Skeletal muscle satellite cell (primary cell): ENCODE measurements around the gene RCAN2.

ENCODE experiments used
- H3K27me3 ChIP-seq: 2 replicates; pipeline ENCODE4 v1.7.0; 2013; ENCODE audit warnings: low read length; ENCODE audit not compliant: control insufficient read depth, insufficient read depth
- H3K36me3 ChIP-seq: 2 replicates; pipeline ENCODE4 v1.7.0; 2013; ENCODE audit warnings: mild to moderate bottlenecking, control low read depth, low read length; ENCODE audit not compliant: insufficient read depth
- H3K4me1 ChIP-seq: 2 replicates; pipeline ENCODE4 v1.7.0; 2013; ENCODE audit warnings: low read length; ENCODE audit not compliant: control insufficient read depth, insufficient read depth
- H3K4me2 ChIP-seq: 2 replicates; pipeline ENCODE4 v1.7.0; 2013; ENCODE audit warnings: mild to moderate bottlenecking, low read length
- H3K4me3 ChIP-seq: 2 replicates; pipeline ENCODE4 v1.7.0; 2013; ENCODE audit warnings: low read length
- H3K9ac ChIP-seq: 2 replicates; pipeline ENCODE4 v1.7.0; 2013; ENCODE audit warnings: mild to moderate bottlenecking, low read depth, low read length, moderate library complexity
- H3K9me3 ChIP-seq: replicated peaks from 2 replicates; pipeline ENCODE4 v1.7.0; 2013; ENCODE audit warnings: mild to moderate bottlenecking, control low read depth, low read length

RCAN2 gene

DNA sequence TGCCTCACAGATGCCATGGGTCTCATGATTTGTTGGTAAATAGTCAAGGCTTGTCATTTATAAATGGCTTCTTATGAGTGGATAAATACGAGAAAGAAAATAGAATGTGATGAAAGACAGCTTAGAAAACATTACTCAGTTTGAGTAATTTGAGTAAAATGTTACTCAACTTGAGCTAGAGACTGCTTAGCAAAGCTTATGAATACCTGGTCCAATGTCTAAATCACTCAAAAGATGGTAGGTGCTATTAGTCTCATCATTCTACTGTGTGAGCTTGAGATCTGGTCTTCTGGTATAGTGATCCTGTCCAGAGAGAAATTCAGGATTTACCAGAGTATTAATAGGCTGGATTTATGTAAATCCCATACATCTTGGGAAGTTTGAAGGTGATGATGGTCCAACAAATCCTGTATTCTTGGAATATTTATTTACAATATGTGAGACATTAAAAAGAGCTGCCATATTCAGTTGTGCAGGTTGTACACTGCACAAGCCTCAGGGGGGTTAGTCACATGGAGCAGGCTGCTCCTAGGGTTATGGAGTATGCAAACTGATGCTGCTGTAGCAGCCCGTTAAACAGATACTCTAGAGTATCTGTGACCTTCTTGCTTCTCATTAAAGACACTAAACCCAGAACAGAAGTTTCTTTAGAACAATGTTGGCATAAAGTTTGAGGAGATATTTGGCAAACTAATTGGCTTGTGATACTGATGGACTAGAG lies 112.9 kb downstream of the RCAN2 start:
- Histone ChIP-seq H3K4me2 (no peak overlapping the region), H3K36me3 (no peaks in the 10 kb centered on the region), H3K27me3 (no peaks in the 10 kb centered on the region), H3K4me1 (no peaks in the 10 kb centered on the region), H3K9me3 (no peaks in the 10 kb centered on the region), H3K9ac (no peak overlapping the region), H3K4me3 (no peak overlapping the region)

DNA sequence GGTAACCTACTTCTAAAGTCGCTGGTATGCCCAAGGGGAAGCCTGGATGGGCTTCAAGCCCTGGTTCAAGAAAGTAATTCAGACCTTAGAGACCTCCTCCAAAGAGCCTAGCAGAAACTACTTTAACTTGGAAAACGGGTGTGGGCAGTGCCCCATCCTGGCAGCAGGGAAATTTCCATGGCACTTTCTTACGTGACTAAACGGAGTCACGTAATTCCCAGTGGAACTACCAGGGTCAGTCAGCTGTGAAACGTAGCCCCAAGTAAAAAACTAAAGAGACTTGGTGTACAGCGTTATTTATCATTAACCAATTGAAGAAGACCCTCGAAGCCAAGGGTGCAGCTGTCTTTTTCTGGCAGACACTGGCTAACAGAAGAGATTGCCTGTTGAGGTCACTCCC lies 114.0 kb downstream of the RCAN2 start:
- H3K36me3 ChIP-seq, result no peaks in the 10 kb centered on the region
- no peaks in the 10 kb centered on the region for H3K27me3 ChIP-seq
- no peaks in the 10 kb centered on the region for H3K4me1 ChIP-seq
- H3K9me3 ChIP-seq, result no peaks in the 10 kb centered on the region
- no peak overlapping the region for H3K9ac ChIP-seq
- H3K4me3 ChIP-seq, result no peak overlapping the region
- no peak overlapping the region for H3K4me2 ChIP-seq

DNA sequence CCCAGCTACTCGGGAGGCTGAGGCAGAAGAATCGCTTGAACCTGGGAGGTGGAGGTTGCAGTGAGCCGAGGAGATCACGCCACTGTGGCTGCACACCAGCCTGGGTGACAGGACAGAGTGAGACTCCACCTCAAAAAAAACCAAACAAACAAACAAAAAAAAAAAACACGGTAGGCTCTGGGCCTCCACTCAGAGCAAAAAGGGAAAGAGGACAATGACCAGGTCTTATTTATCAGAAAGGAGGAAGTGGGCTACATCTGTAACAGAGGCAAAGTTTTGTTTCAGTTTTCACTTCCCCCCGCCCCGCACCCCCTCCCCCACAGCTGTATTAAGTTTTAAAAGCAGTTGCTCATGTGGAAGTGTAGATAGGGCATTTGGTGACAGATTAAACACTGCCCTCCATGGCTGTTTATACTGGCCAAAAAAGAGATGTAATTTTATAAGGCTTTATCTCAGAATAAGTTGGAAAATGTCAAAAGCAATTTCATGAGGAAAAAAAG lies 114.6 kb downstream of the RCAN2 start:
- Histone ChIP-seq H3K4me2 (no peak overlapping the region), H3K4me1 (no peaks in the 10 kb centered on the region), H3K4me3 (no peak overlapping the region), H3K27me3 (no peaks in the 10 kb centered on the region), H3K9ac (no peak overlapping the region), H3K36me3 (no peaks in the 10 kb centered on the region), H3K9me3 (no peaks in the 10 kb centered on the region)

DNA sequence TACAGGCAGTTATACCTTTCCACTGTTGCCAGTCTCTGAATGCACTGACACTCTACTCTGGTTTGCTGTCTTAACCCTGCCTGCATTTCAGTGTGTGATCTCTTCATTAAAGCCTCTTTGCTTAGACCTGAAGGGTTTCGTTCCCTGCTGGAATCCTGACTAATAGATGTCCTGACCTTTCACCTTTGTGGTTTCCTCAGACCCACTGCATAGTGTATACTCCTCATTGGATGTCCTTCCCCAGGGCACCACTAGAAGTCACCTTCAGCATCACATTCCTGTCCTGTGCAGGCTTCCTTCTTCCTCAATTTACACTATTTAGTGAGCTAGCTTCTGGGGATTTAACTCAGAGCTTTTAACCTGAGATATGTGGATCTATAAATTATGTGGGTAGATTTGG lies 120.6 kb downstream of the RCAN2 start:
- Histone ChIP-seq H3K9me3 (no peaks in the 10 kb centered on the region), H3K4me1 (peaks cover 10% of the 10 kb centered on the region), H3K36me3 (no peaks in the 10 kb centered on the region), H3K4me2 (no peak overlapping the region), H3K27me3 (no peaks in the 10 kb centered on the region), H3K9ac (no peak overlapping the region), H3K4me3 (no peak overlapping the region)

DNA sequence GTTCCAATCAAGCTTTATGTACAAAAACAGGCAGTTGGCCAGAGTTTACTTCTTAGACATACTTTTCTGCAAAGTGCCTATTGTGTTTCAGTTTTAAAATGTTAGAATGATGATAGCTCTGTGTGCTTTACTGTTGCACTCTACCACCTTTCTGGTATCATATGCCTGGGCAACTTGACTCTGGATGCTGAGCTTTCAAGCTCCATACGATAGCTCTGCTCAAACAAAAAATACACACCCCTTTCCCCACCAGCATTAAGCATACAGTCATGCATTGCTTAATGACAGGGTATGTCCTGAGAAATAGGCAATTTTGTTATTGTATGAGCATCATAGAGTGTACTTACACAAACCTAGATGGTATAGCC lies 123.1 kb downstream of the RCAN2 start:
- H3K36me3 ChIP-seq, result no peaks in the 10 kb centered on the region
- no peaks in the 10 kb centered on the region for H3K9me3 ChIP-seq
- H3K4me3 ChIP-seq, result no peak overlapping the region
- no peak overlapping the region for H3K9ac ChIP-seq
- H3K4me2 ChIP-seq, result no peak overlapping the region
- H3K4me1 ChIP-seq, result peaks cover 10% of the 10 kb centered on the region
- H3K27me3 ChIP-seq, result no peaks in the 10 kb centered on the region

DNA sequence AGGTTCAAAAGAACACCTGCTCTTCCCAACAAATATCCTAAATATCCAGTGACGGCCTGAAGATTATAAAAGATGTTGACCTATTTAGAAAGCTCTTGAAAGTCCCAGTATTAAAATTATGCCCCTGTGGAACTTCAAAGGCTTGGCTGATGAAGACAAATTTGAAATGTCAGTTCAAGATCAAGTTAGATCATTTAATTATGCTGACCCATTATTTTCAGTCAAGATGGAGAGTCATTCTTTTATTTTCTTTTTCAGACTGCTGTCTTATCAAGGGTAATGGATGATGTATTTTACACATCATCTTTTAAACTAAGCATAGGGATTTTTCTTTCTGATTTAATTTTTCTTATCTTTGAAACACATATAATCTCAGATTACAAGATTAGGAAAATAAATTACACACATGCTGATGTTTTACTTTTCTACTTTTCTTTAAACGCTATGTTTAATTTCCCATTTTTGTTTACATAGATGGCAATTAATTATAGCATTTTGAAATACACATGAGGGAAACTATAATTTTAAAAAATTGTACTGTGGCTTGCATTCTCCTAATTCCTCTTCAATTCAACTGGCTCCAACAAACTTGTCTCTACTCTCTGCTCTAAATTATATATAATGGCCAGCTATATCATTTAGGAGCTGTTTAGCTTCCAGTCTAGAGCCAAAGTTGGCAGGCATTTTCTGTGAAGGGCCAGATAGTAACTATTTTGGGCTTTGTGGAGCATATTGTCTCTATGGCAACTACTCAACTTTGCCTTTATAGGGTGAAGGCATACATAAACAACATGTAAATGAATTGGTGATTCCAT lies 123.7 kb downstream of the RCAN2 start:
- no peak overlapping the region for H3K9ac ChIP-seq
- no peak overlapping the region for H3K4me3 ChIP-seq
- H3K4me1 ChIP-seq, result peaks cover 10% of the 10 kb centered on the region
- no peaks in the 10 kb centered on the region for H3K36me3 ChIP-seq
- H3K27me3 ChIP-seq, result no peaks in the 10 kb centered on the region
- H3K4me2 ChIP-seq, result no peak overlapping the region
- H3K9me3 ChIP-seq, result no peaks in the 10 kb centered on the region

DNA sequence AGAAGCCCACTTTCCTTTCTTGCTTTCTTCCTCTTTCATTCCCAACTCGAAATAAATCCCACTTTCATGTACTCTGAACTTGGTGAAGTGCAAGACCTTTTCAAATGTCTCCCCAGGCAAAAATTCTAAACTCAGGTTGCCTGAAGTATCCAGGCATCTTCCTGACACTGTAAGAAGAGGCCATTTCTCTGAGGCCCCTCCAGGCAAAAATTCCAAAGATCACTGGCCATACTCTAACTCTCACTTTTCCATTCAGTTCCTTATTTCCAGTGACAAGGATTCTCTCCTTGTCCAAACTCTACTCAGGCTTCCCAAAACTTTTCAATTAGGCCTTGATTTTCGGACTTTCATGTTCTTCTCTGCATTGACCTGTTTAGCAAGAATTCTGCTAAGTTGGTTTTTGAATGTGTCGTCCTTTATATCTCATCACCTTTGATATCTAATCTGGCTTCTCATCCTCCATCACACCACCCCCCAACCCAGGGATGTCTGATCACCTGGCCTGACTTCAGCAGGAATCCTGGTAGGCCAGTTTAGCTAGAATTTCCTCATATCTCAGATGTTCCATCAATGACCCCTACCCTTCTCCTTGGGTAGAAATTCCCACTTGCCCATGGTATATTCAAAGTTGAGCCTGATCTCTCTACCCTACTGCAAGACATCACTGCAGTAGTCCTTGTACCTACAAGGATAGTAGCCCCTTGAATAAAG lies 124.9 kb downstream of the RCAN2 start:
- no peak overlapping the region for H3K4me2 ChIP-seq
- H3K4me1 ChIP-seq, result peaks cover 10% of the 10 kb centered on the region

DNA sequence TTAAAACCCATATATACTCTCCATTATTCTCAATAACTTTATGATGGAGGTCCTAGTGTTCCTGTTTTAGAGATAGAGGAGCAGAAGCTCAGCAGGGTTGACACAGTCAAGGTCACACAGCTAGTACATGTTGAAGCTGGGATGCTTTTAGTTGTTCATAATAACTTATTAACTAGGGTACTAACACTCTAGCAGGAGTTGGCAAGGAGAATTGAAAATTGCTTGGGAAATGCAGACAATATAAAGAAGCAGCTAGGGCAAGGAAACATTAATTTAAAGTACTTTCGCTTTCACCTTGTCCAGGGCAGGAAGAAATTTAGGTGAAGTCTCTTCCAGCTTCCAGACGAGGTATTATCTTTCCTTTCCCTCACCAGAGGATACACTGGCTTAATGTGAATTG lies 133.7 kb downstream of the RCAN2 start:
- H3K9ac ChIP-seq, result no peak overlapping the region
- peak overlapping the region; percentile 24 for H3K4me2 ChIP-seq
- H3K4me3 ChIP-seq, result no peak overlapping the region
- H3K27me3 ChIP-seq, result no peaks in the 10 kb centered on the region
- no peaks in the 10 kb centered on the region for H3K4me1 ChIP-seq
- H3K36me3 ChIP-seq, result no peaks in the 10 kb centered on the region
- H3K9me3 ChIP-seq, result no peaks in the 10 kb centered on the region

More for the DNA sequence above, 124.9 kb downstream of the RCAN2 start:
- no peaks in the 10 kb centered on the region for H3K9me3 ChIP-seq
- no peaks in the 10 kb centered on the region for H3K36me3 ChIP-seq
- H3K9ac ChIP-seq, result no peak overlapping the region
- H3K4me3 ChIP-seq, result no peak overlapping the region
- H3K27me3 ChIP-seq, result no peaks in the 10 kb centered on the region

DNA sequence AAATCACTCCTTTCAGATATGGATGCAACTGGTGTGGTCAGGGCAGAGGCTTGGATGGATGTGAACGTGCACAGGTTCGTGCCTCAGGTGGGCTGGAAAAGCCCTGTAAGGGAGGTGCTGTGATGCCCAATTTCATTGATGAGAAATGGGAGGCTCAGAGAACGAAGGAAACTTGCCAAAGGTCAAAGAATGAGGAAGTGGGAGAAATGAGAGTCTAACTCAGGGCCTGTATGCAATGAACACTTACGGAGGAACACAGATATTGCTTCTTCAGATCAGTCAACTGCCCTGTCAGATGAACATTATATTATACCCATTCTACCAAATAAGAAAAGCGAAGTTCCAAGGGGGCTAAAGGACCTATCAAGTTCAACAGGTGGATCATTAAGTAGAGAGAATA lies 134.7 kb downstream of the RCAN2 start:
- no peaks in the 10 kb centered on the region for H3K27me3 ChIP-seq
- H3K4me2 ChIP-seq, result no peak overlapping the region
- H3K36me3 ChIP-seq, result no peaks in the 10 kb centered on the region
- H3K9me3 ChIP-seq, result no peaks in the 10 kb centered on the region
- H3K4me1 ChIP-seq, result no peaks in the 10 kb centered on the region
- H3K4me3 ChIP-seq, result no peak overlapping the region
- no peak overlapping the region for H3K9ac ChIP-seq

DNA sequence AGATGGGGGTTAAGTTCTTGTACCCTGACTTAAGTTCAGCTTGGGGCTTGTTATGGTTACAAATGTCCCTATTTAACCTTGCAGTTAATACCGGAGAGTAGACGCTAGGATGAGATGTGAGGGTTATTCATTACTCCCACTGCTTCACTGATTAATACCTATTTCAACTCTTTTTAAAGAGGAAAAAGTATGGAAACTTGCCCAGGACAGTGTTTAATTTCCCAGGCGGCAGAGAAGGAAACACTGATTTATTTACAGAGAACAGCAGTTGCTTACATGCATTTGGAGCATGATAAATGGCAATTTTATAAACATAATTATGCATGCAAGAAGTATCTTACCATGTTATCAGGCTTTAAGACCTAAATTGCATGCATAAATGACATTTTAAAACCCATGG lies 137.7 kb downstream of the RCAN2 start:
- Histone ChIP-seq H3K27me3 (no peaks in the 10 kb centered on the region), H3K9me3 (no peaks in the 10 kb centered on the region), H3K4me1 (no peaks in the 10 kb centered on the region), H3K4me3 (no peak overlapping the region), H3K9ac (no peak overlapping the region), H3K4me2 (no peak overlapping the region), H3K36me3 (no peaks in the 10 kb centered on the region)

DNA sequence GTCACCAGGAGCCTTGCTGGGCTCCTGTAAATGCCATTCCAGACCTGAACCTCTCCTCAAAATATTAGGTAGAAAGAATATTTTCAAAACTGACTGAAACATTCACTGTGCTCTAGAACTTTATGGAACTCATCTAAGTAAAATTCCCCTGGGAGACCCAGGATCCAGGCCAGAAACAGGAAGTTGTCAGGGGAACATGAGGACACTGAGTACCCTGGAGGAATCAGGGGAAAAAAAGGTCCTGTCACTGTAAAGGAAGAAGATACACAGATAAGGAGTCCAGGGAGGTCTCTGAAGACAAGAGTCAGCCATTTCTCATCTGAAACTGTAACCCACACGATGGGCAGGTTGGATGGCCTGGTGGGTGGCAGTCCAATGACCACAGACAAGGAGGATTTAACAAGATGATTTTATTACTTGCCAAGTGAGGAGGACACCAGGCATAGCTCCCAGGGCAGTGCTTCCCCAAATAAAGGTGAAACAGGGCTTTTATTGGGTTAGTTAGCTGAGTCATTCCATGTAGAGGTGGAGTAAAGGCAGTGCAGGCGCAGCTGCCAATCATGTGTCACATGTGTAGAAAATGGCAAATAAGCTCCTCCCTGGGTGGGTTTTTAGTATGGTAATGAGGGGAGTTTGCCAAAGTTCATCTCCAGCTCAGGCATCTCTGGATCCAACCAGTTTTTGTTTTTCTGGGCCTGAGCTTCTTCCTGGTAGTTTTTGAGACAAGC lies 138.5 kb downstream of the RCAN2 start:
- no peaks in the 10 kb centered on the region for H3K4me1 ChIP-seq
- no peak overlapping the region for H3K9ac ChIP-seq
- H3K9me3 ChIP-seq, result no peaks in the 10 kb centered on the region
- H3K4me3 ChIP-seq, result no peak overlapping the region
- no peaks in the 10 kb centered on the region for H3K27me3 ChIP-seq
- H3K36me3 ChIP-seq, result no peaks in the 10 kb centered on the region
- no peak overlapping the region for H3K4me2 ChIP-seq
